ENCODE measurements around the gene DOK5.
"Not testable (repeated sequence)": the region's sequence is repeated elsewhere in the genome, so short reads cannot be mapped to it uniquely, and the experiment has no call there.

The DOK5 gene

GRCh38 chr20:54475334-54476168, at the start of gene DOK5:
DOK5 (plus strand) TSS chr20:54475593; CDS start chr20:54475947, 354 bp downstream.
- Mint-ChIP-seq H3K4me1 (ENCODE audit: low read depth) (peaks cover 23% of the 10 kb centered on the region), H3K27ac (no peak within 1 kb of the TSS), H3K9me3 (peaks cover 3% of the 10 kb centered on the region), H3K36me3 (ENCODE audit: low read depth) (no peaks in the 10 kb centered on the region), H3K4me3 (peak within 1 kb of the TSS; percentile 70), H3K27me3 (ENCODE audit: low read depth) (peaks cover 40% of the 10 kb centered on the region)

GRCh38 chr20:54429364-54429763, 46.0 kb upstream of the DOK5 start:
- Mint-ChIP-seq H3K27ac (no peak overlapping the region), H3K27me3 (ENCODE audit: low read depth) (no peaks in the 10 kb centered on the region), H3K9me3 (peaks cover 8% of the 10 kb centered on the region), H3K36me3 (ENCODE audit: low read depth) (no peaks in the 10 kb centered on the region), H3K4me1 (ENCODE audit: low read depth) (no peaks in the 10 kb centered on the region), H3K4me3 (no peak overlapping the region)

GRCh38 chr20:54431156-54431944, 44.0 kb upstream of the DOK5 start:
- H3K9me3 Mint-ChIP-seq, result no peaks in the 10 kb centered on the region
- no peaks in the 10 kb centered on the region for H3K4me1 Mint-ChIP-seq (ENCODE audit: low read depth)
- H3K27ac Mint-ChIP-seq, result no peak overlapping the region
- H3K27me3 Mint-ChIP-seq (ENCODE audit: low read depth), result no peaks in the 10 kb centered on the region
- no peak overlapping the region for H3K4me3 Mint-ChIP-seq
- H3K36me3 Mint-ChIP-seq (ENCODE audit: low read depth), result no peaks in the 10 kb centered on the region

GRCh38 chr20:54432966-54433365, 42.4 kb upstream of the DOK5 start:
- Mint-ChIP-seq H3K27me3 (ENCODE audit: low read depth) (no peaks in the 10 kb centered on the region), H3K4me3 (no peak overlapping the region), H3K4me1 (ENCODE audit: low read depth) (no peaks in the 10 kb centered on the region), H3K9me3 (no peaks in the 10 kb centered on the region), H3K36me3 (ENCODE audit: low read depth) (no peaks in the 10 kb centered on the region), H3K27ac (no peak overlapping the region)

GRCh38 chr20:54433636-54434035, 41.8 kb upstream of the DOK5 start:
- Mint-ChIP-seq H3K9me3 (no peaks in the 10 kb centered on the region), H3K36me3 (ENCODE audit: low read depth) (no peaks in the 10 kb centered on the region), H3K27ac (no peak overlapping the region), H3K4me1 (ENCODE audit: low read depth) (no peaks in the 10 kb centered on the region), H3K4me3 (no peak overlapping the region), H3K27me3 (ENCODE audit: low read depth) (no peaks in the 10 kb centered on the region)

GRCh38 chr20:54434196-54434595, 41.2 kb upstream of the DOK5 start:
- Mint-ChIP-seq H3K36me3 (ENCODE audit: low read depth) (no peaks in the 10 kb centered on the region), H3K4me1 (ENCODE audit: low read depth) (no peaks in the 10 kb centered on the region), H3K9me3 (no peaks in the 10 kb centered on the region), H3K27ac (no peak overlapping the region), H3K27me3 (ENCODE audit: low read depth) (no peaks in the 10 kb centered on the region), H3K4me3 (no peak overlapping the region)

- Mint-ChIP-seq H3K4me1 (ENCODE audit: low read depth) (no peaks in the 10 kb centered on the region), H3K27me3 (ENCODE audit: low read depth) (no peaks in the 10 kb centered on the region), H3K36me3 (ENCODE audit: low read depth) (no peaks in the 10 kb centered on the region), H3K27ac (no peak overlapping the region), H3K4me3 (no peak overlapping the region), H3K9me3 (no peaks in the 10 kb centered on the region)
These were observed 40.4 kb upstream of the DOK5 start for GRCh38 chr20:54435015-54435414.

GRCh38 chr20:54436410-54436809, 39.0 kb upstream of the DOK5 start:
- H3K4me1 Mint-ChIP-seq (ENCODE audit: low read depth); H3K27me3 Mint-ChIP-seq (ENCODE audit: low read depth); H3K27ac Mint-ChIP-seq; H3K9me3 Mint-ChIP-seq; H3K4me3 Mint-ChIP-seq; H3K36me3 Mint-ChIP-seq (ENCODE audit: low read depth): not testable (repeated sequence)

GRCh38 chr20:54438166-54438565, 37.2 kb upstream of the DOK5 start:
- no peak overlapping the region for H3K27ac Mint-ChIP-seq
- H3K9me3 Mint-ChIP-seq, result no peaks in the 10 kb centered on the region

GRCh38 chr20:54450207-54450606, 25.2 kb upstream of the DOK5 start:
- Mint-ChIP-seq H3K36me3 (ENCODE audit: low read depth) (no peaks in the 10 kb centered on the region), H3K9me3 (peaks cover 4% of the 10 kb centered on the region), H3K4me3 (no peak overlapping the region), H3K4me1 (ENCODE audit: low read depth) (no peaks in the 10 kb centered on the region), H3K27ac (no peak overlapping the region), H3K27me3 (ENCODE audit: low read depth) (no peaks in the 10 kb centered on the region)

More at GRCh38 chr20:54438166-54438565, 37.2 kb upstream of the DOK5 start:
- Mint-ChIP-seq H3K4me3 (no peak overlapping the region), H3K36me3 (ENCODE audit: low read depth) (no peaks in the 10 kb centered on the region), H3K27me3 (ENCODE audit: low read depth) (no peaks in the 10 kb centered on the region), H3K4me1 (ENCODE audit: low read depth) (no peaks in the 10 kb centered on the region)

GRCh38 chr20:54451171-54451570, 24.2 kb upstream of the DOK5 start:
- H3K4me3 Mint-ChIP-seq, result no peak overlapping the region
- H3K36me3 Mint-ChIP-seq (ENCODE audit: low read depth), result no peaks in the 10 kb centered on the region
- H3K27ac Mint-ChIP-seq, result no peak overlapping the region
- no peaks in the 10 kb centered on the region for H3K27me3 Mint-ChIP-seq (ENCODE audit: low read depth)
- H3K9me3 Mint-ChIP-seq, result peaks cover 4% of the 10 kb centered on the region
- H3K4me1 Mint-ChIP-seq (ENCODE audit: low read depth), result no peaks in the 10 kb centered on the region

- no peak overlapping the region for H3K27ac Mint-ChIP-seq
- no peaks in the 10 kb centered on the region for H3K27me3 Mint-ChIP-seq (ENCODE audit: low read depth)
- no peaks in the 10 kb centered on the region for H3K4me1 Mint-ChIP-seq (ENCODE audit: low read depth)
- H3K4me3 Mint-ChIP-seq, result no peak overlapping the region
- H3K9me3 Mint-ChIP-seq, result peaks cover 4% of the 10 kb centered on the region
- no peaks in the 10 kb centered on the region for H3K36me3 Mint-ChIP-seq (ENCODE audit: low read depth)
These were observed 23.1 kb upstream of the DOK5 start for GRCh38 chr20:54452277-54452676.

GRCh38 chr20:54454982-54455381, 20.4 kb upstream of the DOK5 start:
- no peak overlapping the region for H3K4me3 Mint-ChIP-seq
- no peaks in the 10 kb centered on the region for H3K9me3 Mint-ChIP-seq
- no peaks in the 10 kb centered on the region for H3K27me3 Mint-ChIP-seq (ENCODE audit: low read depth)
- no peak overlapping the region for H3K27ac Mint-ChIP-seq
- no peaks in the 10 kb centered on the region for H3K36me3 Mint-ChIP-seq (ENCODE audit: low read depth)
- H3K4me1 Mint-ChIP-seq (ENCODE audit: low read depth), result no peaks in the 10 kb centered on the region

- no peak overlapping the region for H3K4me3 Mint-ChIP-seq
- no peak overlapping the region for H3K27ac Mint-ChIP-seq
- no peaks in the 10 kb centered on the region for H3K27me3 Mint-ChIP-seq (ENCODE audit: low read depth)
- H3K9me3 Mint-ChIP-seq, result no peaks in the 10 kb centered on the region
- H3K36me3 Mint-ChIP-seq (ENCODE audit: low read depth), result no peaks in the 10 kb centered on the region
- H3K4me1 Mint-ChIP-seq (ENCODE audit: low read depth), result no peaks in the 10 kb centered on the region
These were observed 19.0 kb upstream of the DOK5 start for GRCh38 chr20:54456423-54456822.

- Mint-ChIP-seq H3K4me1 (ENCODE audit: low read depth) (no peaks in the 10 kb centered on the region), H3K9me3 (no peaks in the 10 kb centered on the region), H3K36me3 (ENCODE audit: low read depth) (no peaks in the 10 kb centered on the region), H3K4me3 (no peak overlapping the region), H3K27me3 (ENCODE audit: low read depth) (no peaks in the 10 kb centered on the region), H3K27ac (no peak overlapping the region)
These were observed 18.4 kb upstream of the DOK5 start for GRCh38 chr20:54456961-54457360.

Measured in T-helper 1 cell treated with Interleukin-12 subunit alpha and Interleukin-12 subunit beta and Interleukin-4 antibody, amounts not matched to agents 30 μg/mL and 1 μg/mL, for 36 hours (primary cell).